ENCODE measurements around the gene PDLIM3. TPM values are rescaled to one million over a fixed set of nuclear protein-coding genes. Genes with fewer than 3 reads are reported as not detected.

The PDLIM3 gene
- polyA plus RNA-seq, 1 donor (not counting 4 experiments of a cell fraction or from before 2014, with no cell fraction given), result not detected

- Histone ChIP-seq H3K4me1 (ENCODE audit: control insufficient read depth, extremely low read depth, insufficient read depth, low read length) (no peaks in the 10 kb centered on the region), H3K9me3 (ENCODE audit: control insufficient read depth, low read depth, low read length) (no peaks in the 10 kb centered on the region), H3K9me1 (ENCODE audit: control insufficient read depth, extremely low read depth, insufficient read depth, low read length) (no peaks in the 10 kb centered on the region), H3K27ac (ENCODE audit: control insufficient read depth, insufficient read depth, low read length) (no peak overlapping the region), H4K20me1 (ENCODE audit: control insufficient read depth, extremely low read depth, insufficient read depth, low read length) (no peaks in the 10 kb centered on the region), H2AFZ (ENCODE audit: control insufficient read depth, low read length) (no peak overlapping the region), H3K27me3 (ENCODE audit: control insufficient read depth, extremely low read depth, insufficient read depth, low read length) (peaks cover 15% of the 10 kb centered on the region), H3K36me3 (ENCODE audit: control insufficient read depth in 2 of 2, extremely low read depth in 1 of 2, insufficient read depth in 2 of 2, low read length in 2 of 2) (no peaks in the 10 kb centered on the region), H3K4me2 (ENCODE audit: control insufficient read depth, extremely low read depth, insufficient read depth, low read depth, low read length) (no peak overlapping the region), H3K79me2 (ENCODE audit: control insufficient read depth, insufficient read depth, low read length) (no peaks in the 10 kb centered on the region), H3K9ac (ENCODE audit: control insufficient read depth, extremely low read depth, insufficient read depth, low read length) (no peak overlapping the region), H3K4me3 (ENCODE audit: control insufficient read depth in 2 of 3, extremely low read depth in 1 of 3, insufficient read depth in 2 of 3, low read depth in 1 of 3, low read length in 3 of 3) (no peak overlapping the region)
- dilution Hi-C loops (cut with MboI; ENCODE audit: extremely low pct_ligation_motif_present, low sequenced_read_pairs), result no loop called here
- FAIRE-seq (no peak), DNase-seq (ENCODE audit: low read depth, low spot score) (no peak)
- TF ChIP-seq EZH2 (IDR thresholded peaks at IDR 0.05; ENCODE audit: low read length), result no peak
- no peak for TF ChIP-seq CTCF (optimal IDR thresholded peaks at IDR 0.05 in 1 of 3, IDR thresholded peaks at IDR 0.05 in 1 of 3, conservative IDR thresholded peaks at IDR 0.05 in 1 of 3; ENCODE audit: extremely low read depth in 1 of 3, insufficient read depth in 2 of 3, low read length in 3 of 3)
These were observed 5.9 kb downstream of the PDLIM3 start for GRCh38 chr4:185529413-185529812.

- Histone ChIP-seq H3K79me2 (ENCODE audit: control insufficient read depth, insufficient read depth, low read length) (no peaks in the 10 kb centered on the region), H2AFZ (ENCODE audit: control insufficient read depth, low read length) (no peak overlapping the region), H3K4me3 (ENCODE audit: control insufficient read depth in 2 of 3, extremely low read depth in 1 of 3, insufficient read depth in 2 of 3, low read depth in 1 of 3, low read length in 3 of 3) (no peak overlapping the region), H3K9me3 (ENCODE audit: control insufficient read depth, low read depth, low read length) (no peaks in the 10 kb centered on the region), H3K36me3 (ENCODE audit: control insufficient read depth in 2 of 2, extremely low read depth in 1 of 2, insufficient read depth in 2 of 2, low read length in 2 of 2) (no peaks in the 10 kb centered on the region), H3K4me2 (ENCODE audit: control insufficient read depth, extremely low read depth, insufficient read depth, low read depth, low read length) (no peak overlapping the region), H3K4me1 (ENCODE audit: control insufficient read depth, extremely low read depth, insufficient read depth, low read length) (no peaks in the 10 kb centered on the region), H4K20me1 (ENCODE audit: control insufficient read depth, extremely low read depth, insufficient read depth, low read length) (no peaks in the 10 kb centered on the region), H3K9ac (ENCODE audit: control insufficient read depth, extremely low read depth, insufficient read depth, low read length) (no peak overlapping the region), H3K27me3 (ENCODE audit: control insufficient read depth, extremely low read depth, insufficient read depth, low read length) (peaks cover 9% of the 10 kb centered on the region), H3K9me1 (ENCODE audit: control insufficient read depth, extremely low read depth, insufficient read depth, low read length) (no peaks in the 10 kb centered on the region), H3K27ac (ENCODE audit: control insufficient read depth, insufficient read depth, low read length) (no peak overlapping the region)
- FAIRE-seq (no peak), DNase-seq (ENCODE audit: low read depth, low spot score) (no peak)
- dilution Hi-C loops (cut with MboI; ENCODE audit: extremely low pct_ligation_motif_present, low sequenced_read_pairs), result no loop called here
- no peak for TF ChIP-seq EZH2 (IDR thresholded peaks at IDR 0.05; ENCODE audit: low read length)
- TF ChIP-seq CTCF (optimal IDR thresholded peaks at IDR 0.05 in 1 of 3, IDR thresholded peaks at IDR 0.05 in 1 of 3, conservative IDR thresholded peaks at IDR 0.05 in 1 of 3; ENCODE audit: extremely low read depth in 1 of 3, insufficient read depth in 2 of 3, low read length in 3 of 3), result no peak
These were observed 10.1 kb downstream of the PDLIM3 start for GRCh38 chr4:185524888-185525863.

Data from keratinocyte (primary cell).